HepG2 (cell line): ENCODE results near the gene PKP4. TPM values are rescaled to one million over a fixed set of nuclear protein-coding genes. Genes with fewer than 3 reads are reported as not detected.

Experiments used
- ATAC-seq: fragments of 200-7000 bp; cut with Tn5 transposase; 3 replicates; pipeline ENCODE4 v1.9.1; 2020; ENCODE audit warnings: mild to moderate bottlenecking, moderate library complexity
- BruUV-seq: library from RNA; stranded (reverse); fragments of 400-500 nt; replicated peaks from 2 replicates; lab custom pipeline; 2021; lab: Mats Ljungman, UMichigan
- CTCF ChIA-PET: fragments of 300-600 bp; formaldehyde crosslinking; extraction: SDS; loops from one replicate; lab custom pipeline; 2021; ENCODE audit warnings: low total read pairs, inconsistent platforms, low intra/inter-chr PET ratio; lab: Yijun Ruan, JAX
- POLR2A ChIA-PET: fragments of 350-600 bp; sonication (Branson Sonifier 250); formaldehyde crosslinking; loops from one replicate; lab custom pipeline; 2020; ENCODE audit warnings: antibody characterized with exemption, inconsistent platforms; lab: Yijun Ruan, JAX
- DNase-seq: peaks from one replicate; pipeline ENCODE4 v3.0.0-alpha.2; 2015; ENCODE audit warnings: low spot score
- FAIRE-seq: peaks from 3 replicates; lab custom pipeline; 2011; peaks lifted over from hg19 to GRCh38; lab: Jason Lieb, UNC
- H2AFZ ChIP-seq: one replicate; pipeline ENCODE4 v1.6.1; 2011; ENCODE audit warnings: low read length, inconsistent platforms
- H3K27ac ChIP-seq: fragments of 300-600 bp; 3 replicates; pipeline ENCODE4 v1.8.0; 2011; ENCODE audit warnings: mixed run types, mild to moderate bottlenecking, mixed read lengths, low read length, inconsistent platforms; ENCODE audit not compliant: insufficient read depth; ENCODE audit errors: extremely low read length
- H3K27me3 ChIP-seq, 2 experiments: fragments of 200-600 bp in 1 of 2; 2 replicates in 1 of 2; 3 replicates in 1 of 2; pipeline versions ENCODE4 v1.6.0 to v1.8.0; 2011; ENCODE audit warnings: low read length in 2 of 2, mild to moderate bottlenecking in 2 of 2, moderate library complexity in 2 of 2, inconsistent platforms in 1 of 2; ENCODE audit not compliant: insufficient read depth in 2 of 2, control insufficient read depth in 1 of 2
- H3K36me3 ChIP-seq, 2 experiments: fragments of 200-600 bp in 1 of 2; replicated peaks in 1 of 2; 2 replicates in 1 of 2; 3 replicates in 1 of 2; pipeline versions ENCODE4 v1.5.1 to v1.8.0; 2011; ENCODE audit warnings: low read length in 2 of 2, inconsistent platforms in 1 of 2; ENCODE audit not compliant: insufficient read depth in 2 of 2, control insufficient read depth in 1 of 2
- H3K4me1 ChIP-seq: 2 replicates; pipeline ENCODE4 v1.5.1; 2012; ENCODE audit warnings: low read length, inconsistent platforms; ENCODE audit not compliant: insufficient read depth
- H3K4me2 ChIP-seq: 2 replicates; pipeline ENCODE4 v1.6.0; 2011; ENCODE audit warnings: low read depth, low read length, inconsistent platforms
- H3K4me3 ChIP-seq, 3 experiments: fragments of 200-600 bp in 1 of 3; sonication (generic), shearing (Covaris generic) in 1 of 3; replicated peaks in 1 of 3; 2 replicates each; pipeline ENCODE4 v1.5.1; 2011 to 2016; ENCODE audit warnings: low read length in 3 of 3, inconsistent platforms in 2 of 3, low read depth in 2 of 3, mild to moderate bottlenecking in 2 of 3, control low read depth in 1 of 3, mixed read lengths in 1 of 3; ENCODE audit not compliant: insufficient read depth in 1 of 3
- H3K79me2 ChIP-seq: one replicate; pipeline ENCODE4 v1.6.1; 2011; ENCODE audit warnings: low read length, inconsistent platforms; ENCODE audit not compliant: insufficient read depth
- H3K9ac ChIP-seq: 2 replicates; pipeline ENCODE4 v1.6.0; 2011; ENCODE audit warnings: mild to moderate bottlenecking, low read depth, low read length, inconsistent platforms; ENCODE audit not compliant: insufficient read depth
- H3K9me3 ChIP-seq: 2 replicates; pipeline ENCODE4 v1.5.1; 2012; ENCODE audit warnings: mild to moderate bottlenecking, low read length
- H4K20me1 ChIP-seq: 2 replicates; pipeline ENCODE4 v1.6.0; 2011; ENCODE audit warnings: inconsistent platforms, mild to moderate bottlenecking, low read length, moderate library complexity; ENCODE audit not compliant: insufficient read depth
- FIP1L1 ChIP-seq: fragments of 200-400 bp; formaldehyde crosslinking; IDR thresholded peaks from 2 replicates; pipeline ENCODE4 v1.6.1; 2018; ENCODE audit warnings: low read depth, mild to moderate bottlenecking, low read length, moderate library complexity, borderline replicate concordance; ENCODE audit not compliant: insufficient read depth
- MATR3 ChIP-seq: sonication (generic); formaldehyde crosslinking; IDR thresholded peaks from 2 replicates; pipeline ENCODE4 v1.4.0; 2020; ENCODE audit warnings: missing genetic modification reagents
- MLLT10 ChIP-seq: sonication (generic); formaldehyde crosslinking; IDR thresholded peaks from 2 replicates; pipeline ENCODE4 v1.4.0; 2020; ENCODE audit warnings: missing genetic modification reagents
- POGK ChIP-seq: sonication (generic); formaldehyde crosslinking; conservative IDR thresholded peaks from 2 replicates; pipeline ENCODE4 v1.8.0; 2022; ENCODE audit warnings: mild to moderate bottlenecking, moderate library complexity, missing genetic modification reagents
- SSRP1 ChIP-seq: IDR thresholded peaks from 2 replicates; pipeline ENCODE4 v1.6.1; 2016; ENCODE audit warnings: control low read depth
- ZBTB46 ChIP-seq: sonication (generic); formaldehyde crosslinking; IDR thresholded peaks from 2 replicates; pipeline ENCODE4 v1.4.0; 2020; ENCODE audit warnings: mild to moderate bottlenecking, missing genetic modification reagents, borderline replicate concordance
- ZFYVE20 ChIP-seq: sonication (generic); formaldehyde crosslinking; IDR thresholded peaks from 2 replicates; pipeline ENCODE4 v1.8.0; 2023; ENCODE audit warnings: low read depth, mild to moderate bottlenecking, moderate library complexity, missing genetic modification reagents, borderline replicate concordance
- ZIK1 ChIP-seq: sonication (generic); formaldehyde crosslinking; IDR thresholded peaks from 2 replicates; pipeline ENCODE4 v1.5.0; 2020; ENCODE audit warnings: mild to moderate bottlenecking, low read depth, missing genetic modification reagents, borderline replicate concordance
- ZMAT3 ChIP-seq: sonication (generic); formaldehyde crosslinking; conservative IDR thresholded peaks from 2 replicates; pipeline ENCODE4 v1.7.0; 2021; ENCODE audit warnings: missing genetic modification reagents
- WGBS: methylation state at CpG from one replicate; pipeline ENCODE4 v1.1.6; 2017; ENCODE audit warnings: low lambda C conversion rate; 5-methylcytosine and 5-hydroxymethylcytosine counted together
- in situ Hi-C: cut with HindIII; loops from 2 replicates; pipeline ENCODE4 v1.10.0; 2017; ENCODE audit warnings: low pct_unique_long_range_greater_than_20kb; ENCODE audit not compliant: extremely low pct_ligation_motif_present
- intact Hi-C: fragments of 100-400 bp; cut with micrococcal nuclease; formaldehyde crosslinking; loops from one replicate; pipeline ENCODE4 v1.10.0; 2022; ENCODE audit not compliant: unreplicated experiment
- polyA plus RNA-seq, 8 experiments: library from polyadenylated mRNA; depleted of rRNA in 3 of 8; stranded (reverse) in 7 of 8; unstranded in 1 of 8; fragments of >200 nt; fragmentation: Illumina TruSeq in 4 of 8; extraction: Trizol in 4 of 8; gene quantifications; 2 replicates each; pipeline versions ENCODE4 v1.2.1 to v1.2.3, GENCODE V29; 2011 to 2016; ENCODE audit warnings: low read depth in 4 of 8, missing spikeins in 1 of 8, mixed read lengths in 1 of 8; ENCODE audit not compliant: insufficient read depth in 1 of 8
- total RNA-seq, 5 experiments: library from RNA; depleted of rRNA; stranded (reverse); fragments of >200 nt; fragmentation: Illumina TruSeq; extraction: Trizol; gene quantifications; 2 replicates each; pipeline ENCODE4 v1.2.3, GENCODE V29; 2016; ENCODE audit warnings: low read depth in 1 of 5

The PKP4 gene
- total and polyA plus RNA-seq, 2 of the 13 experiments (the other 11 are each of a cell fraction or from before 2014, with no cell fraction given), result 80.9 to 90.5 TPM

GRCh38 chr2:158412206-158412605, 44.5 kb upstream of the PKP4 start (continued):
- no peak for TF ChIP-seq ZBTB46 (CRISPR knock-in tag)
- no peak for TF ChIP-seq FIP1L1
- no peak for TF ChIP-seq ZIK1
- TF ChIP-seq MLLT10, result no peak
- no peak for TF ChIP-seq SSRP1 (CRISPR knock-in tag)
- no peak for TF ChIP-seq MATR3 (CRISPR knock-in tag)
- no peak for TF ChIP-seq ZFYVE20
- no peak for TF ChIP-seq ZMAT3 (CRISPR knock-in tag)
- TF ChIP-seq, all 625 proteins: peak for 0

GRCh38 chr2:158413581-158413980, 43.2 kb upstream of the PKP4 start:
- H3K9ac ChIP-seq, result no peak overlapping the region
- no peaks in the 10 kb centered on the region for H3K36me3 ChIP-seq
- no peak for DNase-seq
- H3K4me1 ChIP-seq, result peaks cover 10% of the 10 kb centered on the region
- no peaks in the 10 kb centered on the region for H3K79me2 ChIP-seq
- no peak for ATAC-seq
- no TSS peak for BruUV-seq
- H3K27ac ChIP-seq, result no peak overlapping the region
- no peaks in the 10 kb centered on the region for H3K27me3 ChIP-seq
- 0 out of 2 replicates have a peak, but pooled peaks cover 6% of the 10 kb centered on the region for H3K9me3 ChIP-seq
- POLR2A ChIA-PET, result no interaction called here
- WGBS, result 17% methylated on average over 2 of the region's 2 CpGs
- intact Hi-C loops, result no loop called here
- CTCF ChIA-PET, result no interaction called here
- no peak for FAIRE-seq
- no peaks in the 10 kb centered on the region for H4K20me1 ChIP-seq
- in situ Hi-C loops, result no loop called here
- TF ChIP-seq POGK (CRISPR knock-in tag), result no peak
- H3K4me3 ChIP-seq, result no peak overlapping the region
- no peak overlapping the region for H2AFZ ChIP-seq
- H3K4me2 ChIP-seq, result no peak overlapping the region
